NT2/D1 (cell line): ENCODE results near the gene CD248.

Source experiments
- SUZ12 ChIP-seq: IDR thresholded peaks from 2 replicates; pipeline ENCODE4 v1.6.1; 2011; ENCODE audit not compliant: insufficient read length, insufficient read depth; ENCODE audit errors: extremely low read depth
- YY1 ChIP-seq: IDR thresholded peaks from 2 replicates; pipeline ENCODE4 v1.6.1; 2011; ENCODE audit not compliant: insufficient read length, insufficient read depth
- ZNF274 ChIP-seq: IDR thresholded peaks from 2 replicates; pipeline ENCODE4 v1.6.1; 2011; ENCODE audit warnings: mild to moderate bottlenecking, low read depth, low read length

GRCh38 chr11:66274219-66274618 lies 42.6 kb downstream of the CD248 start:
- TF ChIP-seq YY1: no peak
- no peak for TF ChIP-seq ZNF274
- no peak for TF ChIP-seq SUZ12
